GM13977 (cell line): Measurements from ENCODE around the gene MYOT.
A peak's percentile ranks its signal among the peaks of the same experiment; 100 is the strongest.
"Not testable (repeated sequence)": the region's sequence is repeated elsewhere in the genome, so short reads cannot be mapped to it uniquely, and the experiment has no call there.

Source experiments
- DNase-seq: peaks from one replicate; pipeline ENCODE4 v3.0.0; 2012; ENCODE audit warnings: low spot score
- CTCF ChIP-seq: IDR thresholded peaks from 2 replicates; pipeline ENCODE4 v1.5.1; 2012; ENCODE audit warnings: mild to moderate bottlenecking, control low read depth; ENCODE audit not compliant: insufficient read depth; ENCODE audit errors: extremely low read depth, missing control alignments
- in situ Hi-C: fragments of 300-500 bp; cut with MboI; formaldehyde crosslinking; loops from one replicate; pipeline ENCODE4 v1.12.0; 2022; ENCODE audit warnings: low sequenced_read_pairs, low pct_unique_long_range_greater_than_20kb, mixed read lengths, inconsistent platforms; ENCODE audit not compliant: unreplicated experiment

The MYOT gene

GRCh38 chr5:137843676-137844299 is 23.9 kb upstream of the MYOT start:
- in situ Hi-C loops = no loop called here
- no peak for DNase-seq
- TF ChIP-seq CTCF = no peak

GRCh38 chr5:137845472-137845871 is 22.2 kb upstream of the MYOT start:
- TF ChIP-seq CTCF = no peak
- no peak for DNase-seq
- in situ Hi-C loops = no loop called here

GRCh38 chr5:137847687-137848086 is 20.0 kb upstream of the MYOT start:
- peak; percentile 29 for DNase-seq
- in situ Hi-C loops = no loop called here
- no peak for TF ChIP-seq CTCF

- in situ Hi-C loops, DNase-seq: not testable (repeated sequence)
These were observed 14.5 kb upstream of the MYOT start for GRCh38 chr5:137853165-137853564.

GRCh38 chr5:137856201-137856600 is 11.5 kb upstream of the MYOT start:
- in situ Hi-C loops = no loop called here
- no peak for TF ChIP-seq CTCF
- DNase-seq = peak; percentile 17

- no peak for DNase-seq
- TF ChIP-seq CTCF = no peak
- in situ Hi-C loops = no loop called here
These were observed 10.5 kb upstream of the MYOT start for GRCh38 chr5:137856916-137857862.
